Activated CD8-positive, alpha-beta T cell treated with anti-CD3 and anti-CD28 coated beads for 36 hours (primary cell): ENCODE measurements around the gene SLC39A11. TPM values are rescaled to one million over a fixed set of nuclear protein-coding genes. Genes with fewer than 3 reads are reported as not detected.

Experiments
- ATAC-seq: fragments of 200-7000 bp; cut with Tn5 transposase; one replicate; pipeline ENCODE4 v1.10.0; 2021; ENCODE audit warnings: mild to moderate bottlenecking, moderate library complexity
- CTCF ChIA-PET: fragments of 350-600 bp; sonication (Branson Sonifier 250); formaldehyde crosslinking; loops from one replicate; lab custom pipeline; 2021; ENCODE audit warnings: antibody characterized with exemption; lab: Charles Lee
- POLR2A ChIA-PET: fragments of 350-600 bp; sonication (Branson Sonifier 250); formaldehyde crosslinking; loops from one replicate; lab custom pipeline; 2021; ENCODE audit warnings: antibody characterized with exemption; lab: Charles Lee
- DNase-seq: peaks from one replicate; pipeline ENCODE4 v3.0.0-alpha.2; 2020
- H3K27ac Mint-ChIP-seq: one replicate; pipeline ENCODE4 v1.8.0; 2021; ENCODE audit warnings: mild to moderate bottlenecking, mixed read lengths
- H3K27me3 Mint-ChIP-seq: one replicate; pipeline ENCODE4 v1.8.0; 2021; ENCODE audit warnings: mixed read lengths
- H3K36me3 Mint-ChIP-seq: one replicate; pipeline ENCODE4 v1.8.0; 2021; ENCODE audit warnings: low read depth, mixed read lengths
- H3K4me1 Mint-ChIP-seq: one replicate; pipeline ENCODE4 v1.8.0; 2021; ENCODE audit warnings: low read depth, mixed read lengths
- H3K4me3 Mint-ChIP-seq: one replicate; pipeline ENCODE4 v1.8.0; 2021; ENCODE audit warnings: mild to moderate bottlenecking, moderate library complexity, mixed read lengths
- H3K9me3 Mint-ChIP-seq: one replicate; pipeline ENCODE4 v1.8.0; 2021; ENCODE audit warnings: mixed read lengths
- CTCF ChIP-seq: fragments of 200-600 bp; IDR thresholded peaks from one replicate; pipeline ENCODE4 v1.8.0; 2022; ENCODE audit warnings: antibody characterized with exemption, mild to moderate bottlenecking
- intact Hi-C: fragments of 100-400 bp; cut with micrococcal nuclease; formaldehyde crosslinking; loops from one replicate; pipeline ENCODE4 v1.10.0; 2022
- total RNA-seq, 2 experiments: library from RNA; stranded (reverse); gene quantifications; one replicate each; pipeline ENCODE4 v1.2.3, GENCODE V29; 2021

Gene SLC39A11
- total RNA-seq, 2 experiments from 2014 or later, result 14.4 to 14.9 TPM

DNA sequence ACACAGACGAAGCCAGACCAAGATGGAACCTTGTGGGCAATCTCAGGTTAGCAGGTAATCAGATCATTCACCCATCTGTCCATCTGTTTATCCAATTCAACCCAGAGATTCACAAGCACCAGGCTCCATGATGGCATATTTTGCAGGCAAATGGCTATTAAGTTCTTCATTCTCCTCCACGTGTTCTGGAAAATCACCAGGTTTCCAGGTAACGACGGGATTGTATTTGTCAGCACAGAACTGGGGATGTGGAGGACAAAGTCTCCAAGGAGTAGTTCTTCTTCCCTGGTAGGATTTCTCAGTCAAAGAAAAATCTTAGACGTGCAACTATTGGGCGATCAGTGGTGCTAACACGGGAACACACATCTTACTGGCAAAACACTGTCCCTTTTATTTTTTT lies 368.8 kb downstream of the SLC39A11 start:
- Mint-ChIP-seq H3K4me1 (peaks cover 43% of the 10 kb centered on the region), H3K36me3 (no peaks in the 10 kb centered on the region), H3K4me3 (no peak overlapping the region), H3K27me3 (no peaks in the 10 kb centered on the region), H3K27ac (no peak overlapping the region), H3K9me3 (no peaks in the 10 kb centered on the region)
- ChIA-PET POLR2A (no interaction called here), CTCF (interaction anchor here (1.7 to 6.3 kb wide), 4 partner anchors 7 to 532 kb away, joined by 7 to 109 read pairs (median 38); no protein-coding TSS in a partner anchor)
- DNase-seq (no peak), ATAC-seq (no peak)
- no peak for TF ChIP-seq CTCF
- intact Hi-C loops, result loop anchor here (10.0 kb wide), 1 partner anchor 261 kb away; no protein-coding TSS in a partner anchor

- no peak for ATAC-seq
- H3K4me1 Mint-ChIP-seq, result peaks cover 25% of the 10 kb centered on the region
Measured at GRCh38 chr17:72720494-72720825, 372.0 kb downstream of the SLC39A11 start.

DNA sequence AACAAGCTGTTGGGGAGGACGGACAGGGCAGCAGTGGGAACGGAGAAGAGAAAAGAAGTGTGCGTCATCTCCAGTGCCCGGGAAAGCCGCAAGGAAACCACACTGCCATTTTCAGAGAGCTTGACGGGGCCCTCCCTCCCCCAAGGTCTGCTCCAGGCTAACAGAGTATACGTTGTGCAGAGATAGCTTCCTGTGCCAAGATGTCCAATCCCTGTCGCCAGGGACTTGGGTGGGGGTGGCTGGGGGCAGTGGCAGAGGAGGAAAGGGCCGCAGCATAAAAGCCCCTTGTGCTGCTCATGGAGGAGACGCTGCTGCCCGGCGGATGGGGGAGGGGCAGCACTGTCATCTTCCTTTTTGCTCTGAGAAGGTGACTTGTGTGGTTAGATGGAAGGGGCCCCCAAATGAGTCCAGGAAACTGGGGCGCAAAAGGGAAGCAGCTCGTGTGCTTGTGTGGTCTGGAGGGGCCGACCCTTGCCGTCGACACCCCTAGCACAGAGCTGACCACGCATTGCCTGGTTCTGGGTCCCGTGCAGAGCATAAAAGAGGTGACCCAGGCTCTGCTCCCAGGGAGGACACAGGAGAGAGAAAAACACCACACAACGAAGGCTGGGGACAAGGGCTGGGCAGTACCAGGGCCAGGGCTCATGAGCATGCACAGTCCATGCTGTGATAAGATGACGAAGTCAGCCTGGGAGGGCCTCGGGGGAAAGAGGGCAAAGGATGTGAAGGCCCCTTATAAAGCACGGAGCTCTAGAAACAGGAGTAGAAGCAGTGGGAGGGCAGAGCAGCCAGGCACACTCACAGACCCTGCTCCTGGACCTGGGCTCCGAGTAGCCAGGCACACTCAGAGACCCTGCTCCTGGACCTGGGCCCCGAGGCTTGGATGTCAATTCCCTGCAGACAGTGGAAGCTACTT lies 372.7 kb downstream of the SLC39A11 start:
- no peak for TF ChIP-seq CTCF
- H3K4me3 Mint-ChIP-seq, result peak overlapping the region; percentile 56
- peaks cover 24% of the 10 kb centered on the region for H3K4me1 Mint-ChIP-seq
- peak; percentile 87 for DNase-seq
- intact Hi-C loops, result loop anchor here (10.0 kb wide), 1 partner anchor 265 kb away; no protein-coding TSS in a partner anchor
- ChIA-PET POLR2A (interaction anchor here (0.7 to 1.2 kb wide), 4 partner anchors 14 to 425 kb away, joined by 3 read pairs; no protein-coding TSS in a partner anchor), CTCF (interaction anchor here (1.1 to 7.3 kb wide), 9 partner anchors 7 to 650 kb away, joined by 3 to 67 read pairs (median 7); no protein-coding TSS in a partner anchor)
- no peaks in the 10 kb centered on the region for H3K27me3 Mint-ChIP-seq
- peaks cover 2% of the 10 kb centered on the region for H3K36me3 Mint-ChIP-seq
- ATAC-seq, result peak; percentile 92
- peak overlapping the region; percentile 85 for H3K27ac Mint-ChIP-seq
- no peaks in the 10 kb centered on the region for H3K9me3 Mint-ChIP-seq

More at GRCh38 chr17:72720494-72720825, 372.0 kb downstream of the SLC39A11 start:
- ChIA-PET POLR2A (interaction anchor here (0.7 to 1.2 kb wide), 3 partner anchors 14 to 371 kb away, joined by 3 read pairs; no protein-coding TSS in a partner anchor), CTCF (interaction anchor here (1.3 to 7.3 kb wide), 6 partner anchors 6 to 650 kb away, joined by 4 to 67 read pairs (median 8); no protein-coding TSS in a partner anchor)
- Mint-ChIP-seq H3K9me3 (no peaks in the 10 kb centered on the region), H3K4me3 (no peak overlapping the region), H3K36me3 (no peaks in the 10 kb centered on the region), H3K27ac (peak overlapping the region; percentile 85), H3K27me3 (no peaks in the 10 kb centered on the region)
- TF ChIP-seq CTCF, result no peak
- no peak for DNase-seq
- intact Hi-C loops, result loop anchor here (10.0 kb wide), 1 partner anchor 264 kb away; no protein-coding TSS in a partner anchor

DNA sequence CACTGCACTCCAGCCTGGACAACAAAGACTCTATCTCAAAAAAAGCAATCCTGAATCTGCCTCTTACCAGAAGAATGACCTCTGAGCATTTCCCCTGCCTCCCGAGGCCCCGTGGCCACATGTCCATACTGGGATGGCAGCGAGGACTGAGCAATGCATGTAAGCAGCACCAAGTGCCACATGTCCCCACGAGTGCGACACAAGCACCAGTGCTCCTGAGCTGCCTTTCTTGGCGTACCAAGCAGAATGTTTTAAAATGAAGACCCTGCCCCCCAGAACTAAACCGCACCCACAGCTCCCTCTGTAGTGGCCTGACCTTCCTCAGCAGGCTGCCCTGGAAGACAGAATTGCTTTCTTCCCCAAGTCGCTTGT lies 373.3 kb downstream of the SLC39A11 start:
- CTCF ChIA-PET, result interaction anchor here (1.1 to 7.3 kb wide), 8 partner anchors 7 to 651 kb away, joined by 3 to 67 read pairs (median 8); no protein-coding TSS in a partner anchor
- POLR2A ChIA-PET, result interaction anchor here (1.1 to 1.2 kb wide), 2 partner anchors 13 to 426 kb away, joined by 3 read pairs; no protein-coding TSS in a partner anchor
- intact Hi-C loops, result no loop called here
- Mint-ChIP-seq H3K27ac (peak overlapping the region; percentile 85), H3K36me3 (peaks cover 2% of the 10 kb centered on the region), H3K9me3 (no peaks in the 10 kb centered on the region), H3K4me3 (peak overlapping the region; percentile 56), H3K4me1 (peaks cover 21% of the 10 kb centered on the region), H3K27me3 (no peaks in the 10 kb centered on the region)
- DNase-seq, result no peak
- peak; percentile 32 for ATAC-seq
- no peak for TF ChIP-seq CTCF
